GM18870 (cell line): ENCODE results near the gene SPAG4.
A peak's percentile ranks its signal among the peaks of the same experiment; 100 is the strongest.

Experiments used
- ATAC-seq: cut with Tn5 transposase; IDR thresholded peaks from one replicate; pipeline ENCODE4 v1.9.1; 2021; ENCODE audit warnings: moderate library complexity; ENCODE audit not compliant: unreplicated experiment

Gene SPAG4

GRCh38 chr20:35619196-35620095 lies 3.8 kb downstream of the SPAG4 start:
- peak; percentile 31 for ATAC-seq

- ATAC-seq, result no peak
These were observed 5.4 kb downstream of the SPAG4 start for GRCh38 chr20:35620818-35621559.

- no peak for ATAC-seq
These were observed 5.9 kb downstream of the SPAG4 start for GRCh38 chr20:35621560-35621946.

GRCh38 chr20:35625584-35626385 lies 10.2 kb downstream of the SPAG4 start:
- no peak for ATAC-seq

GRCh38 chr20:35626386-35627001 lies 10.9 kb downstream of the SPAG4 start:
- ATAC-seq, result no peak

- no peak for ATAC-seq
These were observed 11.5 kb downstream of the SPAG4 start for GRCh38 chr20:35627121-35627520.

- ATAC-seq, result no peak
These were observed 14.0 kb downstream of the SPAG4 start for GRCh38 chr20:35629427-35630145.

- ATAC-seq, result no peak
These were observed 15.0 kb downstream of the SPAG4 start for GRCh38 chr20:35630636-35631035.

GRCh38 chr20:35632539-35633115 lies 17.0 kb downstream of the SPAG4 start:
- no peak for ATAC-seq

- ATAC-seq, result no peak
These were observed 20.0 kb downstream of the SPAG4 start for GRCh38 chr20:35635652-35636051.

- no peak for ATAC-seq
These were observed 20.5 kb downstream of the SPAG4 start for GRCh38 chr20:35636095-35636494.

GRCh38 chr20:35637276-35637675 lies 21.6 kb downstream of the SPAG4 start:
- ATAC-seq, result no peak

- ATAC-seq, result no peak
These were observed 23.1 kb downstream of the SPAG4 start for GRCh38 chr20:35638751-35639150.

- no peak for ATAC-seq
These were observed 25.1 kb downstream of the SPAG4 start for GRCh38 chr20:35640724-35641123.

- ATAC-seq, result no peak
These were observed 26.1 kb downstream of the SPAG4 start for GRCh38 chr20:35641743-35642142.

- no peak for ATAC-seq
These were observed 27.4 kb downstream of the SPAG4 start for GRCh38 chr20:35643045-35643444.

- ATAC-seq, result no peak
These were observed 29.2 kb downstream of the SPAG4 start for GRCh38 chr20:35644806-35645205.

GRCh38 chr20:35648836-35649235 lies 33.2 kb downstream of the SPAG4 start:
- no peak for ATAC-seq

- ATAC-seq, result no peak
These were observed 35.0 kb downstream of the SPAG4 start for GRCh38 chr20:35650632-35651031.

GRCh38 chr20:35651958-35652357 lies 36.3 kb downstream of the SPAG4 start:
- no peak for ATAC-seq
